Anterior cingulate cortex (tissue), 58 donors: ENCODE results near the gene PDE9A.

Experiments used
- DNase-seq, 58 donors: peaks; one replicate each; lab custom pipeline; 2025; lab: John Stamatoyannopoulos, UW

The PDE9A gene

DNA sequence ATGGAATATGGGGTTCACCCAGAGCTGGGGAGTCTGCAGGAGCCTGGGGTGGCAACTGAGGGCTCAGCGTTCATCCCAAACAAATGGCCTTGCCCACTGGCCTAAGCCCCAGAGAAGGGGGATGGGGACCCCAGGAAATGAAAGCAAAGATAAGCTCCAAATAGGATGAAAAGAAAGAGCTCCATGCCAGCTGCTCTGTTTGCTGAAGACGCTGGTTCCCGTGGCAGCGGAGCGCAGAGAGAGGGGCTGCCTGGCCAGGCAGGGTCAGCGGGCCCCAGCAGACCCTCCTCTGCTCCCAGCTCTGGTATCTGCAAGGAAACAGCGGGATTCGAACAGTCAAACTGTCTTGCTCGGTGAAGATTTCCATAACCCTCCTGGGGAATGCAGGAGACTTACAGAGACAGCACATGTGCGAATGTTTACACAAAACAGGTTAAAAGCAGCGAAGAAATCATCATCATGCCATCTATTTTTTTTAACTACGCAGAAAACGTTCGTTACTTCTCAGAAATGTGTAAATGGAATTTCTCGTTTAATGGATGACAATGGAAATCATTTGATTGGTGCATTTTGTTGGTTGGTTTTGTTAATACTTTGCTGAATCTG lies 94.4 kb downstream of the PDE9A start:
- DNase-seq, result no peak

DNA sequence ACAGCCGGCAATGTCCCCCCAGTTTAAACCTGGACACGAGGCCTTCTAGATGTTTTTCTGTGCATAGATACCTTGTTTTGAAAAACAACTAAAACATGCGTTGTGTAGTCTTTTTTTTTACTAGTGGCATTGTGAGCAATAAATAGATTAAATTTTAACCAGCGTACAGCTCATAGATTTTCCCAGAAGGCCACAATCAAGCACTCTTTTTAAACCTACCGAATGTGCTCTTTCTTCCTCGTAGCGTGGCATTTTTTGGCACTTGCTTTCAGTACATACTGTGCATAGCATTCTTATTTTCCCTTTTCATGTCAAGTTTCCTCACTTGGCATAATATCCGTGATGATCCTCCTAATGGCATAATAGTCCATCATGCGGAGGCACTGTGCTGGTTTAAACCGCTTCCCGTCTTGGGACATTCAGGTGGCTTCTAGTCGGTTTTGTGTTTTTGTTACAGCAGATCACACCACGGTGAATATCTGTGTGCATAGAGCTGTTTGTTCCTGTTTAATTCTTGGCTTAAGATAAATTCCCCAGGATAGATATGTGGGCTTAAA lies 95.3 kb downstream of the PDE9A start:
- DNase-seq, result no peak

DNA sequence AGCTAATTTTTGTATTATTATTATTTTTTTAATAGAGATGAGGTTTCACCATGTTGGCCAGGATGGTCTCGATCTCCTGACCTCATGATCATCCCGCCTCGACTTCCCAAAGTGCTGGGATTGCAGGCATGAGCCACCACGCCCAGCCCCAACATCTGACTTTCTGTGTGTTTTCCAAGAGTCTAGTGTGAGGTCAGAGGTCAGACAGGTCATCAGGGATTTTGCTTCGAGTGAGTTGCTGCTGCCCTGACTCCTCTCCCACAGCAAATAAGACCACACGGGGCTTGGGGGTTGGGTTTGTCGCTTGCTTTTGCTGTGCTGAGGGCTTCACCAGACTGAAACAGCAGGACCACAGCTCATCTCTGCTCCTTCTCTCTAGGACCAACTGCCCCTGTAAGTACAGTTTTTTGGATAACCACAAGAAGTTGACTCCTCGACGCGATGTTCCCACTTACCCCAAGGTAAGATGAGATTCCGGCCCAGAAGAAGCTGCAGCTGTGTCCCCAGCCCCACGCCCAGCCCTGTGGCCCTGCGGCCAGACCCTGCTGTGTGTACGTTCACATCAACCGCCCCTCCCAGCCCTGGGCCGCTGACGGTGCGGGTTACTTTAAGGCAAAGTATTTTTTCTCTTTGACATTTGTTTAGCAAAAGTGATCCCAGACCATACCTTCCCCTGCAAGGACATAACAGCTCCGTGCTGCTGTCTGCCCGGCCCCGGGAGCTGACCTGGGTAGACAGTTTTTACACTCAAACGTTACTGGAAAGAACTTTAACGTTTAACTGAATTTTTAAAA lies 97.5 kb downstream of the PDE9A start:
- DNase-seq, result no peak

DNA sequence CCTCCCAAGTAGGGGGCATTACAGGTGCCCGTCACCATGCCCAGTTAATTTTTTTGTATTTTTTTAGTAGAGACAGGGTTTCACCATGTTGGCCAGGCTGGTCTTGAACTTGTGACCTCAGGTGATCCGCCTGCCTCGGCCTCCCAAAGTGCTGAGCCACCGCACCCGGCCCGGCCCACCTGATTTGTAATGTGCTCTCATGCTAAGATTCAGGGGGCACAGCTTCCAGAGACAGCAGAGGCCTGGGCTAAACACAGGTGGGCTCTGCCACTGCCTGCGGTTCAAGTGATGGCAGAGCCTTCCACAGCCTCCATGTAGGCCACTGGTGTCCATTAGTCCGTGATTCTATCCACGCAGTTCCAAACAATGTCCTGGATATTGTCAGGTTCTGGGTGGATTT lies 98.4 kb downstream of the PDE9A start:
- no peak for DNase-seq

DNA sequence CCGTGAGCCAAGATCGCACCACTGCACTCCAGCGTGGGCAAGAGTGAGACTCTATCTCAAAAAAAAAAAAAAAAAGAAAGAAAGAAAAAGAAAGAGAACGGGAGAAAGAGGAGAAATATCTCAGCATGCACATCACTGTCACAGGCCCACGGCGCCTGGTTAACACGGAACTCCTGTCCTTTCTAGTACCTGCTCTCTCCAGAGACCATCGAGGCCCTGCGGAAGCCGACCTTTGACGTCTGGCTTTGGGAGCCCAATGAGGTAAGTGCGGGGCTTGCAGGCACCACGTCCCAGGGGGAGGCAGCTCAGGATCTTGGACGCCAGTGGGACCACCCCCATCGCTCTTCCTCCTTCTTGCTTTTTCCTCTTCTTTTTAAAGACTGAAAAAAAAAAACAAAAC lies 100.4 kb downstream of the PDE9A start:
- DNase-seq, result no peak

DNA sequence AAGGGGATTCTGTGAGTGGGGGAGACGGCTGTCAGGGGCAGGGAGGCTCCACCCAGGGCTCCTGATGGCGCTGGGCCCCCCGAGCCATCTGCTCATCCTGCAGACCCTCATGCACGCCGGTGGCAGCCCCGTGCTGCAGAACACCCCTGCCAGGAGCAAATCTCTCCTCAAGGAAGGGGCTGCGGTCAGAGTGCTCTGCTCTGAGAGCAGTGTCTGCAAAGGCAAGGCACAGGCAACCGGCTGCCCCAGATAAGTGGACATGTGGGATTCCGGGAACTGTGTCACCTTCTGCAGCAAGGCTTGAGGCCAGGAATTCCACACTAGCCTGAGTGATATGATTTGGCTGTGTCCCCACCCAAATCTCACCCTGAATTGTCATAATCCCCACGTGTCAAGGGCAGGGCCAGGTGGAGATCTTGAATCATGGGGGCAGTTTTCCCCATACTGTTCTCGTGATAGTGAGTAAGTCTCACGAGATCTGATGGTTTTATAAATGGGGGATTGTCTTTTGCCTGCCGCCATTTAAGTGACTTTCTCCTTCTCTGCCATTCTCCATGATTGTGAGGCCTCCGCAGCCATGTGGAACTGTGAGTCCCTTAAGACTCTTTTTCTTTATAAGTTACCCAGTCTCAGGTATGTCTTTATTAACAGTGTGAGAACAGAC lies 101.0 kb downstream of the PDE9A start:
- no peak for DNase-seq

DNA sequence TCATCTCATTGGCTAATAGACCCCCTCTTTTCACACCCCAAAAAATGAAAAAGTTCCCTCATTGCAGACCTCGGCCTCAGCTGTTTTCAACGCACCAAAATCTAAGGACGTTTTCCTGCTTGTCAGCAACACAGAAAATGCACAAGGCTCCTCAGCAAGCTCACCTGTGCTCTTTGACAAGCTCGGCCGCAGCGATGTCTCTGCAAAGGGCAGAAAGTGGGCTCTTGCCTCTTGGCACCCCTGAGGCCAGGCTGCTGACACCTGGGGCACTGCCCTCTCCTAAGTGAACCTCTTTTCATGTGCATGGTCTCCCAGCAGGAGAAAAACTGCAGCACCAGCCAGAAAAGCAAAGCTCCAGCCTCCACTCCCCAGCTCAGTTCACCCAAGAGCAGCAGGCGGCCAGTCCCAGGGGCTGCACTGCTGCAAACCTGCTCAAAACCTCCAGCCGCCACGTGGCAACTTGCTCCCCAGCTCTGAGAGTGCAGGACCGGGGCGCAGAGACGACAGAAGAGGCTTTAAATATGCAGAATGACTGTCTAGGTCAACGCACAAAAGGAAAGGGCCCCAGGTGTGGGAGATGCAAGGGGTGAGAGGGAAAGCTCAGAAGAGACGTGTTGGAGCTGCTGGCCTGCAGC lies 101.7 kb downstream of the PDE9A start:
- DNase-seq, result no peak

DNA sequence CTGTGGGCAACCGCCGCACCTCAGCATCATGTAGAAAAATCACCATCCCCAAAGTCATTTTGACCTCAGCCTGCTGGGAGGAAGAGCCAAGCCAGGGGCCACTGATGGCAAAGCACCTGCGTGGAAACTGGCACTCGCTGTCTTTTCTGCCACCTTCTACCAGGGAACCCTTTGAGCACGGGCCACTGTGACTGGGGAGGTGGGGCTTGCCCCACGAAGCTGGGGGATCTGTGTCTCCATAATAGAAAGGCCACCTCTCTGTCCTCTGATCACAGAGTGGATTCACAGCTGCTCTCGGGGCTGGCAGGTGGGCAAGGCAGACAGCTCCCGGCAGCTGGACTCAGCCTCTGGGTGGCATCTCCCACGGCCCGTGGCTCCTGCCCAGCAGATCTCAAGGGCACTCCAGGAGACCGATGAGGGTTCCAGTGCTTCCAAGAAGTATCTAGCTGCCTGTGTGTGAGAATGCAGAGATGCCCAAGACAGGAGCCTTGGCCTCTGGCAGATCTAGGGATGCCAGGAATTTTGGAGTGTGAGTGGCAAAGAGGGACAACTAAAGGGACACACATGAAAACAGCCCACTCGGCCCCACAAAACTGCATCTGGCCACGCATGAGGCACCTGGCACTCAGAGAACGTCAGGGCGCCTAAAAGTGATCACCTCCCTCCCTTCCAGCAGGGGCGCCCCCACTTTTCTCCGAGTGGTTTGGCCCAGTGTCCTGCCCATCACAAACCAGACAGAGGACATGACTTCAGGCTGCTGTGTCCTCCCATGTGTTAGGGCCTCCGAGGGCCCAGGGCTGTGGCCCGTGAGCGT lies 102.6 kb downstream of the PDE9A start:
- DNase-seq, result no peak

DNA sequence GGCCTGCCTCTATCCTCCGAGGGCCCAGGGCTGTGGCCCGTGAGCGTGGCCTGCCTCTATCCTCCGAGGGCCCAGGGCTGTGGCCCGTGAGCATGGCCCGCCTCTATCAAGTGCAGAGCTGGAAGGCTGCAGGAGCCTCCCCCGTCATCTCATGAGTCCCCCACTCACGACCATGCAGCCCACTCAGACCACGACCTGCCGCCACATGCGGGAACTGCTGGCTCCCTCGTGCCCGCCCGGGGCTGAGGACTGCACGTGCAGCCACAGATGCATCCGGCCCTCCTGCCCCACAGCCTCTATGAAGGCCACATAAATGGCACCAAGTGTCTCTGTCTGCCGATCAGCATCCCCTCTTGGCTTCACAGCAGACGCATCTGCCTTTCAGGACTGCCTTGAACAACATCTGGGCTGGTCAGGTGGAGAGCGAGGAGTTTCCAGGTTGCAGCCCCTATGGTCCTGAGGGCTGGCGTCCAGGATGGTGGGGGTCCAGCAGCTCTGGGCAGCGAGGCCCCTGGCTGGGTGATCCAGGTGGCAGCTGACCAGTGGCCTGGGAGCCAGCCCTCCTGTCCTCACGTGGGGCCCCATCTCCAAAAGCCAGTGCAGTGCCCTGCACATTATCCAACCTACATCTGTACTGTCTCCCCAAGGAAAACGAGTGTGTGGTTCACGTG lies 103.3 kb downstream of the PDE9A start:
- no peak for DNase-seq

DNA sequence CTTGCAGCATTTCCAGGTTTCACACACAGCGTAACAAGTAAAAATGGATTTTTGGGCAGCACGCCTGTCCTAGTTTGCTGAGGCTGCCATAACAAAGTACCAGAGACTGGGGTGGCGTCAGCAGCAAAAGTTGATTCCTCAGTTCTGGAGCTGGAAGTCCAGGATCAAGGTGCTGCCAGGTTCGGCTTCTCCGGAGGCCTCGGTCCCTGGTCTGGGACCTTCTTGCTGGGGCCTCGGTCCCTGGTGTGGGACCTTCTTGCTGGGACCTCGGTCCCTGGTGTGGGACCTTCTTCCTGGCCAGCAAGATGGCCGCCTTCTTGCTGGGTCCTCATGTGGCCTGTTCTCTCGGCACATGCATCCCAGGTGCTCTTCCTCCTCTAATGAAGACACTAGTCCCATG lies 104.0 kb downstream of the PDE9A start:
- DNase-seq, result no peak

DNA sequence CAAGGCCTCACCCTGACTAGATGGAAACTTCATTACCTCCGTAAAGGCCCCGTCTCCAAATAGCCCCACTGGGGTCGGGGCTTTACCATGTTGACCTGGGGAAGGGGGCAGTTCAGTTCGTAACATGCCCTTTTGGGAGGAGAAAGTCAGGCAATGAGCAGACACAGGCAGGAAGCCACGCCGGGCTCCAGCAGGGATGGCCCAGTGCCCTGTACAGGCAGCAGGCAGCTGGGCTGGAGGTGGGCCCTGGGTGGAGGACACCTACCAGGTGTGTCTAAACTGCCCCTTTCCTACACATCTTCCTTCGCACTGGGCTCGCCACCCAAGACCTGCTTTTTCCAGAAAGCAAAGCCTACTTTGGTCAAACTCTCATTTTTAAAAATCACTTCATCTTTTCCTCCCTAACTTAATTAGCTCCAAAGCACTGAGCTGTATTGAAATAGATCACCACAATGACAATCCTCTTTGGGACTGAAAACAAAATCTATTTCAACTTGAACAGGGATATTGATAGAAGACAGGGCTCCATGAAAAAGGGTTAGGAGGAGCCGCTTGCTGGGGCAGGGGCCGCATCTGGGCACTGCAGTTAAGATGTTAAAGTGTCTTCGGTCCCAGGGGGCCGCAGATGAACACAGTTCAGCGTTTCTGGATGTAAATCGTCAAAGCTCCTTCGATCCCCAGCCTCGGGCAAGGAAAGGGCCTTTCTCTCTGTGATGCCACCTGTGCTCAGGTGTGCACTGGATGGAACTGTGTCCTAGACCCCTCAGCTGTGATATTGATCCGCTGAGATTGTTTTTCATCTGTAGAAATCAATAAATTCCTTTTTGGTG lies 104.6 kb downstream of the PDE9A start:
- DNase-seq, result no peak

DNA sequence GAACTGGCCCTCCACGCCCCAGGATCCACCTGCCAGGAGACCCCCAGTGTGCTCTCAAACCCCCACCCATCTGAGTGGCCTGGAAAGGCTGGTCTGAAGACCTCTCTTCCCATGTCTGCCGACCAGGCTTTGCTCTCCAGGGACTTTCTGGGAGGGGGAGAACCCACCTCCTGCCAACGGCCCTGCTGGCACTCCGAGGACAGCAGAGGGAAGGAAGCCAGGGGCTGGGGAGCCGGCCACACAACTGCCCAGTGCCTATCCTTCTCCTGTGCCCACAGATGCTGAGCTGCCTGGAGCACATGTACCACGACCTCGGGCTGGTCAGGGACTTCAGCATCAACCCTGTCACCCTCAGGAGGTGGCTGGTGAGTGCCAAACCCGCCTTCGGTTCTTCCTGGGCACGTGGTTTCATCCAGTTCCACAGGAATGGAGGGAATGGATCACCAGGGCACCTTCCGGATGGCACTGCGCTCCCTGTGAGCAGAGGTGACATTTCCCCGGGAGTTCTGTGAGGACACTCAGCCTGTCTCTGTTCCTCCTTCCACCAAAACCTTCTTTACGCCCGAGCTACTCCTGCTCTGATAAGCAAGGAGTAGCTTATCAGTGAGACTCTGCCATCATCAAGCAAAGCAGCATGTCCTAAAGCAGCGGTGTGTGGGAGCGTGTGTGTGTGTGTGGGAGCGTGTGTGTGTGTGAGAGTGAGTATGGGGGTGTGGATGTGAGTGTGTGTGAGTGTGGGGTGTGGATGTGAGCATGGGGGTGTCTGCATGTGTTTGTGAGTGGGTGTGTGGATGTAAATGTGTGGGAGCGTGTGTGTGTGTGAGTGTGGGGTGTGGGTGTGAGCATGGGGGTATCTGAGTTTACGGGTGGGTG lies 105.5 kb downstream of the PDE9A start:
- peak in 2 of 58 donors; percentile 9 to 44 for DNase-seq

DNA sequence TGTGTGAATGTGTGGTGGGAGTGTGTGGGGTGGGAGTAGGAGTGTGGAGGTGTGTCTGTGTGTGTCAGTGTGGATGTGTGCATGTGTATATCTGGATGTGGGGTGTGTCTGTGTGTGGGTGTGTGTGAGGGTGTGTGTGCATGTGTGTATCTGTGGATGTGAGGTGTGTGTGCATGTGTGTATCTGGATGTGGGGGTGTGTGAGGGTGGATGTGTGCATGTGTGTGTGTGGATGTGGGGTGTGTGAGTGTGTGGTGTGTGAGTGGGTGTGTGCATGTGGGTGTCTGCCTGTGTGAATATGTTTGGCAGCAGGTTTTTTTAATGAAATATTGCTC lies 106.1 kb downstream of the PDE9A start:
- DNase-seq, result no peak

DNA sequence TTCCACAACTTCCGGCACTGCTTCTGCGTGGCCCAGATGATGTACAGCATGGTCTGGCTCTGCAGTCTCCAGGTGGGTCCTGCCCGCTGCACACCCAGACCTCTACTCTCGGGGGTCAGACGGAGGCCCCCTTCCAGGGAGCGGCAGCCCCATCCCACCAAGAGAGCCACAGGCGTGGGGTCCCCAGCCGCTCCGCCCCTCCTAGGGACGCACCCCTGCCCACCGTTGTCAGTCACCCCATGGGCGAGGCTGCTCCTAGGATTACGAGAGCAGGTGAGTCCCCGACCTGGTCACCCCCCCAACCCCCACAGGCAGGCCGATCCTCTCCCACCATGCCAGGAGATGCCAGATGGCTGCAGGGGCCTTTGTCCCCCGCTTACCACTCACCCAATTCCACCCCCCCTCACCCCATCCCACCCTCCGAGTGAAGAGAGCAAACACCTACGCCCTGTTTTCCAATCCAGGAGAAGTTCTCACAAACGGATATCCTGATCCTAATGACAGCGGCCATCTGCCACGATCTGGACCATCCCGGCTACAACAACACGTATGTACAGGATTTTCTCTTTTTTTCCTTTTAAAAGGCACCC lies 107.0 kb downstream of the PDE9A start:
- DNase-seq, result no peak

DNA sequence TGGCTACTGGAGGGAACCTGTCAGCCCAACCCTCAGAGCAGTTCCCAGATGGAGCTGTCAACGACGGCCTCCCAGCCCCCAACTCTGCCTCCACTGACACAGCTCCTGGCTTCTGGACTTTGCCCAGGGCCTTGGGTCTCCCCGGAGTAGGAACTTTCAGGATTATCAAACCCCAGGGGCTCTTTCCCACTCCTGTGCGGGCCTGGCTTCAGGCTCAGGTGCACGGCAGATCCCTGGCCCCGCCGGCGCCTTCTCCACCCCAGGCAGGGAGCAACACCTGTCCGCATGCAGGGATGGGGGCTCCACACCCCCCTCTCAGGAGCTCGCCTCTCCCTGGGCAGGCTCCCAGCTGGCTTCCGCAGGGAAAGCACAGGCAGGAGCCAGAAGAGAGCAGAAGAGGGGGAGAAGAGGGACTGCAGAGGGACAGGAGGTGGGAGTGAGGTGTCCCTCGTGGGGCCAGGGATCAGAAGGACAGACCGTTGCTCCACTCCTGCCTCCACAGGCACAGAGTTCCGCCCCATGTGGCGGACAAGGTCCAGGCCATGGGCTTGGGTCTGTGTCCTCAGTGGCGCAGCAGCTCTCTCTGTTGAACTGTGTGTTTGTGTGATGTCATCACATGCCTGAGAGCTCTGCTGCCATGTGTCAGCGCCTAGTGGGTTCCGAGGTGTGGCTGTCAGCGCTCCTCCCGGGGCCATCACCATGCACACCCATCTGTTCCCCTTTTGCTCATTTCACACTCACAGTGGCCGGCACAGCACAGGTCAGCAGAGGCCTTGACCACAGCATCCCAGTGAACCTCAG lies 107.7 kb downstream of the PDE9A start:
- DNase-seq, result no peak

DNA sequence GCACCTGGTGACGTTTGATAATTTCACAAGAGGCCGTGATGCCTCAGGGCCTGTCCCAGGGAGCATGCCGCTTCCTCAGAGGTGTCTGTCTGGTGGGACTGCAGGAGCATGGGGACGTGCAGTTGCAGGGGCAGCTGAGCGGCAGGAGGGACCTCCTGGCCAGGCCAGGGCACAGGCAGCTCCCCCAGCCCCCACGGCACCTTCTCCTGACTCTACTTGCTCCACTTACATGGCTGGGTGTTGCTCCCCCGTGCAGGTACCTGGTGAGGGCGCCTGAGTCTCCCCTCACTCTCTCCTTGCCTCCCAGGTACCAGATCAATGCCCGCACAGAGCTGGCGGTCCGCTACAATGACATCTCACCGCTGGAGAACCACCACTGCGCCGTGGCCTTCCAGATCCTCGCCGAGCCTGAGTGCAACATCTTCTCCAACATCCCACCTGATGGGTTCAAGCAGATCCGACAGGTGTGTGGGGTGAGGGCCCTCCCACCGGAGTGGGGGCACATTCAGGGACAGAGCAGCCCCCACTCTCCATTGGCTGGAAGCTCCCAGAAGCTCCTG lies 108.4 kb downstream of the PDE9A start:
- DNase-seq, result no peak
